ENCODE measurements around the gene ATXN7.

GRCh38 chr3:63992516-63993209 is 129.0 kb downstream of the ATXN7 start:
- TF ChIP-seq CTCF (conservative IDR thresholded peaks at IDR 0.05) (no peak), ZFX (IDR thresholded peaks at IDR 0.05) (no peak)
